Measurements from ENCODE around the gene CTNNA2.

The CTNNA2 gene

GRCh38 chr2:79793006-79793405, 280.2 kb downstream of the CTNNA2 start:
- no peak for DNase-seq

GRCh38 chr2:79796641-79797040, 283.8 kb downstream of the CTNNA2 start:
- no peak for DNase-seq

GRCh38 chr2:79798776-79799175, 285.9 kb downstream of the CTNNA2 start:
- no peak for DNase-seq

- DNase-seq = no peak
These were observed 286.9 kb downstream of the CTNNA2 start for GRCh38 chr2:79799729-79800128.

- DNase-seq = no peak
These were observed 288.2 kb downstream of the CTNNA2 start for GRCh38 chr2:79801082-79801481.

GRCh38 chr2:79817288-79817687, 304.4 kb downstream of the CTNNA2 start:
- DNase-seq = no peak

GRCh38 chr2:79820281-79820680, 307.4 kb downstream of the CTNNA2 start:
- DNase-seq = no peak

GRCh38 chr2:79822136-79822535, 309.3 kb downstream of the CTNNA2 start:
- DNase-seq = no peak

- DNase-seq = no peak
These were observed 311.4 kb downstream of the CTNNA2 start for GRCh38 chr2:79824086-79824786.

- no peak for DNase-seq
These were observed 315.0 kb downstream of the CTNNA2 start for GRCh38 chr2:79827881-79828280.

- no peak for DNase-seq
These were observed 317.6 kb downstream of the CTNNA2 start for GRCh38 chr2:79830501-79830900.

GRCh38 chr2:79831961-79832360, 319.1 kb downstream of the CTNNA2 start:
- DNase-seq = no peak

- no peak for DNase-seq
These were observed 319.8 kb downstream of the CTNNA2 start for GRCh38 chr2:79832511-79833234.

- DNase-seq = no peak
These were observed 320.5 kb downstream of the CTNNA2 start for GRCh38 chr2:79833235-79833878.

- DNase-seq = no peak
These were observed 323.1 kb downstream of the CTNNA2 start for GRCh38 chr2:79835911-79836310.

GRCh38 chr2:79844011-79844410, 331.2 kb downstream of the CTNNA2 start:
- no peak for DNase-seq

- DNase-seq = no peak
These were observed 334.0 kb downstream of the CTNNA2 start for GRCh38 chr2:79846878-79847277.

- DNase-seq = no peak
These were observed 336.4 kb downstream of the CTNNA2 start for GRCh38 chr2:79849241-79849640.

- DNase-seq = no peak
These were observed 337.1 kb downstream of the CTNNA2 start for GRCh38 chr2:79849949-79850348.

GRCh38 chr2:79850912-79851311, 338.1 kb downstream of the CTNNA2 start:
- no peak for DNase-seq

GRCh38 chr2:79855264-79856006, 342.6 kb downstream of the CTNNA2 start:
- DNase-seq = no peak

GRCh38 chr2:79857888-79858287, 345.0 kb downstream of the CTNNA2 start:
- no peak for DNase-seq

Data from NCI-H187 treated with DMSO at 0.1 percent for 48 hours (cell line).